Neural progenitor cell (in vitro differentiated cells): ENCODE results near the gene C1QTNF1.

ENCODE experiments used
- EZH2 ChIP-seq: fragments of 200-600 bp; sonication (generic); IDR thresholded peaks from 2 replicates; pipeline ENCODE4 v1.6.1; 2017; ENCODE audit warnings: antibody characterized with exemption, mild to moderate bottlenecking, moderate library complexity
- EZH2phosphoT487 ChIP-seq: fragments of 200-600 bp; sonication (generic); IDR thresholded peaks from 2 replicates; pipeline ENCODE4 v1.6.1; 2017; ENCODE audit warnings: antibody characterized with exemption
- TF ChIP-seq, protein P1 (sequence below): fragments of 200-600 bp; sonication (generic); IDR thresholded peaks from 2 replicates; pipeline ENCODE4 v1.5.1; 2017; ENCODE audit warnings: antibody characterized with exemption, mild to moderate bottlenecking

GRCh38 chr17:79023180-79023705, 726 bp upstream of the C1QTNF1 start:
- TF ChIP-seq, protein P1, sequence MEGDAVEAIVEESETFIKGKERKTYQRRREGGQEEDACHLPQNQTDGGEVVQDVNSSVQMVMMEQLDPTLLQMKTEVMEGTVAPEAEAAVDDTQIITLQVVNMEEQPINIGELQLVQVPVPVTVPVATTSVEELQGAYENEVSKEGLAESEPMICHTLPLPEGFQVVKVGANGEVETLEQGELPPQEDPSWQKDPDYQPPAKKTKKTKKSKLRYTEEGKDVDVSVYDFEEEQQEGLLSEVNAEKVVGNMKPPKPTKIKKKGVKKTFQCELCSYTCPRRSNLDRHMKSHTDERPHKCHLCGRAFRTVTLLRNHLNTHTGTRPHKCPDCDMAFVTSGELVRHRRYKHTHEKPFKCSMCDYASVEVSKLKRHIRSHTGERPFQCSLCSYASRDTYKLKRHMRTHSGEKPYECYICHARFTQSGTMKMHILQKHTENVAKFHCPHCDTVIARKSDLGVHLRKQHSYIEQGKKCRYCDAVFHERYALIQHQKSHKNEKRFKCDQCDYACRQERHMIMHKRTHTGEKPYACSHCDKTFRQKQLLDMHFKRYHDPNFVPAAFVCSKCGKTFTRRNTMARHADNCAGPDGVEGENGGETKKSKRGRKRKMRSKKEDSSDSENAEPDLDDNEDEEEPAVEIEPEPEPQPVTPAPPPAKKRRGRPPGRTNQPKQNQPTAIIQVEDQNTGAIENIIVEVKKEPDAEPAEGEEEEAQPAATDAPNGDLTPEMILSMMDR, result no peak
- TF ChIP-seq EZH2 (no peak), EZH2phosphoT487 (no peak)
